Erythroblast (primary cell): ENCODE data around the gene ANO1.

ENCODE experiments used
- GATA1 ChIP-seq: IDR thresholded peaks from 2 replicates; pipeline ENCODE4 v1.6.1; 2011; ENCODE audit warnings: low read depth, mild to moderate bottlenecking, control low read depth, low read length, moderate library complexity
- POLR2A ChIP-seq: IDR thresholded peaks from 2 replicates; pipeline ENCODE4 v1.6.1; 2011; ENCODE audit warnings: mild to moderate bottlenecking, low read length

DNA sequence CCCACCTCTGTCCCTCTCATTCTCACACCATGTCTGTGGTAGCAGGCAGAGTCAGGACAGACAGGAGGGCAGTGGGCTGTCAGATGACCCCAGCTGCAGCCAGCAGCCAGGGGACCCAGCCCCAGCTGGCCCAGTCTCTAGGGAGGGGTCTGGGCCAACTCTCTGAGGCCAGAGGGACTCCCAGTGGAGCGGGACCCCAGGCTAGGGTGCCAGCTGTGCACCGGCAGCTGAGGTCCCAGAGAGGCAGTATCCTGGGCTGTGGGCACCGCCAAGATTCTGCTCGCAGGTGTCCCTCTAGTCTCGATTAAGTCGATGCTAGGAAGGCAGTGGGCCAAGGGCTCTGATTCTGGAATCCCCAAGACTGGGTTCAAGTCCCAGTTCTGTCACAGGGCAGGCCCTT is 108.3 kb downstream of the ANO1 start:
- no peak for TF ChIP-seq POLR2A
- TF ChIP-seq GATA1 = no peak
